Activated naive CD4-positive, alpha-beta T cell treated with anti-CD3 and anti-CD28 coated beads, Interleukin-2, amount 10 ng/mL, durations not matched to agents 7 days and 5 days (primary cell): ENCODE measurements around the gene SLC16A8.
"Not testable (repeated sequence)": the region's sequence is repeated elsewhere in the genome, so short reads cannot be mapped to it uniquely, and the experiment has no call there.

Experiments used
- CTCF ChIA-PET: fragments of 350-600 bp; sonication (Branson Sonifier 250); formaldehyde crosslinking; loops from one replicate; lab custom pipeline; 2021; ENCODE audit warnings: antibody characterized with exemption; lab: Charles Lee
- DNase-seq: peaks from one replicate; pipeline ENCODE4 v3.0.0-alpha.2; 2020
- H3K27ac Mint-ChIP-seq: one replicate; pipeline ENCODE4 v1.8.0; 2021; ENCODE audit warnings: mild to moderate bottlenecking, moderate library complexity, mixed read lengths
- H3K27me3 Mint-ChIP-seq: one replicate; pipeline ENCODE4 v1.8.0; 2021; ENCODE audit warnings: mild to moderate bottlenecking, mixed read lengths
- H3K36me3 Mint-ChIP-seq: one replicate; pipeline ENCODE4 v1.8.0; 2021; ENCODE audit warnings: mixed read lengths
- H3K4me1 Mint-ChIP-seq: one replicate; pipeline ENCODE4 v1.8.0; 2021; ENCODE audit warnings: mixed read lengths
- H3K4me3 Mint-ChIP-seq: one replicate; pipeline ENCODE4 v1.8.0; 2021; ENCODE audit warnings: mild to moderate bottlenecking, moderate library complexity, mixed read lengths
- H3K9me3 Mint-ChIP-seq: one replicate; pipeline ENCODE4 v1.8.0; 2021; ENCODE audit warnings: mixed read lengths

The SLC16A8 gene

DNA sequence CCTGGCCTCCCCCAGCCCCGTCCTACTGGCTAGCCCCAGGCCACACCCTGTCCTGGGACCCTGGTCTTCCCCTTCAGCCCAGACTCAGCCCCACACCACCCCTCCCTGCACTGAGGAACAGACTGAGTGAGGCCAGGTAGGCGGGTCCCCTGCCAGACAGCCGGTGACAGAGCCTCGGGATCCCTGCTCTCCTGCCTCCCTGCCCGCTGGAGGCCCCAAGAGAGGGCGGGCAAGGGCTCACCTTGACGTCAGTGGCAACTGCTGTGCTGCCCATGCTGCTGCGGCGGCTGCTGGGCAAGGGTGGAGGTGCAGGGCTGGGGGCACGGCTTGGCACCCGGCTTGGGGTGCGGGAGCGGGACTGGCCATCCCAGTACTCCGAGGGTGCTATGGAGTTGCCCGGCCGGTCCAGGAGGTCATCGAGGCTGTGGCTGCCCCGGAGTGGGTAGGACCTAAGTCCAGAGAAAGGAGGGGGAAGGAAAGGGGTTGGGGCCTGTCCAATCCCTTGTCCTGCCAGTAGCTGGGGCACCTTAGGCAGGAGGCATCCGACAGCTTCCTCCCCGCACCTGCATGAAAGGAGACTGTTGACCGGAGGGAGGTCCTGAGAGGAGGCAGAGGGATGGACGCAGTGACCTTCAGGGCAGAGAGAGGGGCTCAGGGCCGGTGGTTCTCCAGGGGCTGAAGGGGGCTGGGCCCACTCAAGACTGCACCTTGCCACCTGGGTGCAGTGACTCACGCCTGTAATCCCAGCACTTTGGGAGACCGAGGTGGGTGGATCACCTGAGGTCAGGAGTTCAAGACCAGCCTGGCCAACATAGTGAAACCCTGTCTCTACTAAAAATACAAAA lies 2.2 kb upstream of the SLC16A8 start:
- Mint-ChIP-seq H3K9me3 (no peaks in the 10 kb centered on the region), H3K4me1 (no peaks in the 10 kb centered on the region), H3K27ac (no peak overlapping the region), H3K4me3 (no peak overlapping the region), H3K27me3 (peaks cover 67% of the 10 kb centered on the region), H3K36me3 (no peaks in the 10 kb centered on the region)
- DNase-seq = no peak
- CTCF ChIA-PET = no interaction called here

DNA sequence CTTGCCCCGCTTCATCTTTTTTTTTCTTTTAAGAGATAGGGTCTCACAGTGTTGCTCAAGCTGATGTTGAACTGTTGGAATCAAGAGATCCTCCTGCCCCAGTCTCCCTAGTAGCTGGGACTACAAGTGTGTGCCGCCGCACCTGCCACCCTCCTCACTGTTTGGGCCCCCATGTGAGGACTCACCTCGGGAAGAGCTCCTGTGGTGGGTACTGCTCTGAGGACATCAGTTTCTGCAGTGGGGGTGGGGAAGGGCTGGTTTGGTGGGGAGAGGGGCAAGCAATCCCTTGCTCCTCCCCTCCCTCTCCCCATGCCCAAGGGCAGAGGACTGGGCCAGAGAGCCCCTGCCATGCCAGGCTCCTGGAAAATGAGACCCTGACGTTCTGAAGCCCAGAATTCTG lies 1.5 kb upstream of the SLC16A8 start:
- H3K27me3 Mint-ChIP-seq = peaks cover 68% of the 10 kb centered on the region
- H3K9me3 Mint-ChIP-seq = no peaks in the 10 kb centered on the region
- DNase-seq = no peak
- CTCF ChIA-PET = no interaction called here
- no peak overlapping the region for H3K4me3 Mint-ChIP-seq
- H3K36me3 Mint-ChIP-seq = no peaks in the 10 kb centered on the region
- no peak overlapping the region for H3K27ac Mint-ChIP-seq
- no peaks in the 10 kb centered on the region for H3K4me1 Mint-ChIP-seq

DNA sequence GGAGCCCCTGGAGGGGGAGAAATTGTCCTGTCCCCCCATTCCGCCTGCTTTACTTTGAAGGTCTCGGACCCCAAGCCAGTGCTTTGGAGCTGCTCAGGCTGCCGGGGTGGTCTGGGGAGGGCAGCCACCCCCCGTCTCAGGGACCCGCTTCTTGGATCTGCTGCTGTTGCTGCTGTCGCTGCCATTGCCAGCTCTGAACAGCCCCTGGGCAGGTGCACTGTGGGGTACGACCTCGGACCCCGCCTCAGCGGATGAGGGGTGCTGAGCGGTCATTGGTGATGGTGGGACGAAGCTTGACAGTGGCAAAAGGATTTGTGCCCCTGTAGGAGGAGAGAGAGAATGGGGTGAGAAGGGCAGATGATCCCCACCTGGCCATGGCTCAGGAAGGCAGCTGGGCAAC lies 1.1 kb upstream of the SLC16A8 start:
- Mint-ChIP-seq H3K36me3 (no peaks in the 10 kb centered on the region), H3K9me3 (no peaks in the 10 kb centered on the region), H3K4me3 (no peak overlapping the region), H3K4me1 (no peaks in the 10 kb centered on the region), H3K27me3 (peaks cover 69% of the 10 kb centered on the region), H3K27ac (no peak overlapping the region)
- DNase-seq = no peak
- CTCF ChIA-PET = no interaction called here

DNA sequence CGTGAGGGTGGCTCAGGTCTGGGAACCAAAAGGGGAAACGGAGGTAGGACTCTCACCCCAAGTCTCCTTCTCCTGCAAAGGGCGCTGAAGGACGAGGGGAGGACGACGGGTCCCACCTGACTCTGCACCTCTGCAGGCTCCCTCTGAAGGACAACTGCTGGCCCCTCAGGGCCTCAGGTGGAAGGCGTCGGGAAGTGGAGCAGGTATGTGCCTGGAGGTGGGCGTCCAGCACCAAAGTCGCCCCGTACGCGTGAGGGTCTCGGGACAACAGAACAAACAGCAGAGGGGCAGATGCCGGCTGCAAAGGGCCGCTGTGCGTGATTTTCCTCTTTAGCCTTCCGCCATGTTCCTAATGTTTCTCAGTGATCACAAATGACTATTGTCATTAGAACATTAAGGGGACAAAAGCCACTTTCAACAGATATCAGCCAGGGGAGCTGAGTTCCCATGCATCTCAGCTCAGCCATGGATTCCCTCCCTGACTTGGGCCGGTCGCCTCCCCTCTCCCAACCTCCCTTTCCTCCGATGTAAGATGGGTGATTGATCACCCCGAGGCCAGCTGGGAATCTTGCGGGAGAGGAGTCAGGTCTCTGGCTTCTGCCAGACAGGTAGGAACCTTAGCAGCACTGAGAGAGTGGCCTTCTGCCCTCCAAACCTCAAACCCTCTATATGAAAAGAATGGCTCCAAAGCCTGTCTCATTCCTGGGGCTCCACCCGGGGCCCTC lies 836 bp downstream of the SLC16A8 start:
- no peaks in the 10 kb centered on the region for H3K9me3 Mint-ChIP-seq
- CTCF ChIA-PET = no interaction called here
- no peak for DNase-seq
- H3K4me3 Mint-ChIP-seq = no peak overlapping the region
- no peak overlapping the region for H3K27ac Mint-ChIP-seq
- no peaks in the 10 kb centered on the region for H3K4me1 Mint-ChIP-seq
- peaks cover 74% of the 10 kb centered on the region for H3K27me3 Mint-ChIP-seq
- H3K36me3 Mint-ChIP-seq = no peaks in the 10 kb centered on the region

DNA sequence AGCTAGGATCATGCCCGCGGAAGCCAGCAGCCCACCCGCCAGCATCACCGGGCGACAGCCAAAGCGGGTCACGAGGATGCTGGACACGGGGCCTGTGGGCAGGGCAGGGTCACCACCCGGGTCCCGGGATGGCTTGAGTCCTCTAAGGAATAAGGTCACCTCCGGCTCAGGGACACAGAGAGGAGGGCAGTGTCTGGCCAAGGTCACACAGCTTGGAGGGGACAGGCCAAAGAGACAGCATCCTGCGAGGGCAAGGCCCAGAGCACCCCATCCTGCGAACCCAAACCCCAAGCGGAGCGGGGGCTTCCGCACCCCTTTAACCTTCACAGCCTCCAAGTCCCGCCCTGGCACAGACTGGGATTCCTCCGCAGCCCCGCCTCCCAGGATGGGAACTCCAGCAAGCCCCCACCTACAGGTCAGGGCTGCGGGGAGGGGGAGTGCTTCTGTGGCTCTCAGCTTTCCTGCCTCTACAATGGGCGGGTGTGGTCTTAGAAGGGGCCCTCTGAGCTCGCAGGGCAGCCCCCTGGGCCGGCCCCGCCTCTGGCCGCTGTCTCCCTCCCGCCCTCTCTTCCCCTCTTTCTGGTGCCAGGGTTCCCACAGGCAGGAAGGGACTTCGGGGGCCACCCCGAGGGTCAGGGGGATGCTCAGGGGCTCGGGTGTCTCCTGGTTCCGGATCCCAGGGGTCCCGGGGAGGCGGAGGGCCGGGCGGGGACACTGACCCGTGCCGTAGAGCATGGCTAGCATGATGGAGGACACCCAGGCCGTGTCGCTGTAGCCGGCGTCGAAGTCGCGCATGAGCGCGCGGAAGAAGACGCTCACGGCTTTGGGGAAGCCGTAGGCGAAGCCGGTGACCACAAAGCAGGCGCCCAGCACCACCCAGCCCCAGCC lies 1.8 kb downstream of the SLC16A8 start:
- Mint-ChIP-seq H3K27ac (no peak overlapping the region), H3K4me3 (no peak overlapping the region), H3K4me1 (no peaks in the 10 kb centered on the region), H3K27me3 (peaks cover 70% of the 10 kb centered on the region), H3K9me3 (no peaks in the 10 kb centered on the region), H3K36me3 (no peaks in the 10 kb centered on the region)
- CTCF ChIA-PET = no interaction called here
- DNase-seq = no peak

DNA sequence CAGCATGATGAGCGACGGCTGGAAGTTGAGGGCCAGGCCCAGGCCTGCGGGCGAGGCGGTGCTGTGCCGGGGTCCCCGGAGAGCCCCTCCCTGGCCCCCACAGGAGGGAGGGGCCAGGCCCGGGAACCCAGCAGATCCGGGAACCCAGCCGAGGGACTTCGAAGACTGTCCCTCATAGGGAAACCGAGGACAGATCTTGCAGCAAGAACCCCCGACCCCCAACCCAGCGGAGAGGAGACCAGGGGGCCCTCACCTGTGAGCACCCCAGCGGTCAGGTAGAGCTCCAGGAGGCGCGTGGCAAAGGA lies 2.4 kb downstream of the SLC16A8 start:
- no peak for DNase-seq
- Mint-ChIP-seq H3K27ac (no peak overlapping the region), H3K36me3 (no peaks in the 10 kb centered on the region), H3K4me1 (no peaks in the 10 kb centered on the region), H3K4me3 (no peak overlapping the region), H3K9me3 (no peaks in the 10 kb centered on the region), H3K27me3 (peaks cover 70% of the 10 kb centered on the region)
- CTCF ChIA-PET = no interaction called here

DNA sequence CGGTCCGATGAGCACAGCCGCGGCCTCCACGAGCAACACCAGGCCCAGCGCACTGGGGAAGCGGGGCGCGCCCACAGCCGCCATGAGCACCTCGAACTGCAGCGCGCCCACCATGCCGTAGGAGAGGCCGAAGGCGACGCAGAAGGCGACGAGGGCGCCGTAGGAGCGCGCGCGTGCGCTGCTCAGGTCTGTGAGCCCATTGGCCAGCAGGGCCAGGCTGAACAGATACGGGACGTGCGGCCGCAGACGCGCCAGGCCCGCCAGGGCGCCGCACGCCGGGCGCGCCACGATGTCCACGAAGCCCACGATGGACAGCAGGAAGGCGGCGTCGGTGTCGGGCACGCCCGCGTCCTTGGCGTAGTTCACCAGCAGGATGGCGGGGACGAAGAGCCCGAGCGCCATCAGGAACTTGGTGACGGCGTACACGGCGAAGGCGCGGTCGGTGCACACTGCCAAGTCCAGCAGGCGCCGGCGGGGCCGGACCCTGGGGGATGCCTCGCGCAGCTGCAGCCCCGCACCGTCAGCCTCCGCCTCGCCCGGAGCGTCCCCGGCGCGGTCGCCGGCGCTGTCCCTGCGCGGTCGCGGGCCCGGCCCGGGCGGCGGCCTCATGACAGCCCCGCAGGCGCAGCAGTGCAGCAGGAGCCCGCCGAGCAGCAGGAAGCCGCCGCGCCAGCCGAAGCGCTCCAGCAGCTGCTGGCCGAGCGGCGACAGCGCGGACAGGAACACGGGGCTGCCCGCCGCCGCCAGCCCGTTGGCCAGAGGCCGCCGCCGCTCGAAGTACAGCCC lies 2.9 kb downstream of the SLC16A8 start:
- CTCF ChIA-PET = no interaction called here
- Mint-ChIP-seq H3K4me1 (no peaks in the 10 kb centered on the region), H3K27me3 (peaks cover 70% of the 10 kb centered on the region), H3K36me3 (no peaks in the 10 kb centered on the region), H3K4me3 (no peak overlapping the region), H3K27ac (no peak overlapping the region), H3K9me3 (no peaks in the 10 kb centered on the region)
- DNase-seq = peak; percentile 29

DNA sequence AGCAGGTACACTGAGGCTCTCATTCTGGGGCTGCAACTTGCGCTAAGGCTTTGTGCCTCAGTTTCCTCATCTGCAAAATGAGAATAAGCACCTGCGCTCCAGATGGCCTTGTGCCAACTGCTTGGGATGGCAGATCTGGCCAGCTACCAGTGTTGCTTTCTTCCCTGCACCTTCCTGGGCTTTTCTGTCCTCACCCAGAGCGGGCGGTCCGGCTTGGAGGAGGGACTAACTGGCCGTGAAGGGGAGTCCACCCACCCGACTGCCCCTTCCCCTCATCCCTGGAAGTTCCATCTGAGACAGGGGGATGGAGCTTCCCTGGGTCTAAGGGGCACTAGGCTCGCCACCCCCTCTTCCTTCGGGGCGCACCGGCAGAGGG lies 3.5 kb downstream of the SLC16A8 start:
- DNase-seq = no peak
- no peaks in the 10 kb centered on the region for H3K9me3 Mint-ChIP-seq
- H3K27me3 Mint-ChIP-seq = peaks cover 67% of the 10 kb centered on the region
- CTCF ChIA-PET = no interaction called here
- H3K27ac Mint-ChIP-seq = no peak overlapping the region
- H3K4me1 Mint-ChIP-seq = no peaks in the 10 kb centered on the region
- no peaks in the 10 kb centered on the region for H3K36me3 Mint-ChIP-seq
- no peak overlapping the region for H3K4me3 Mint-ChIP-seq

DNA sequence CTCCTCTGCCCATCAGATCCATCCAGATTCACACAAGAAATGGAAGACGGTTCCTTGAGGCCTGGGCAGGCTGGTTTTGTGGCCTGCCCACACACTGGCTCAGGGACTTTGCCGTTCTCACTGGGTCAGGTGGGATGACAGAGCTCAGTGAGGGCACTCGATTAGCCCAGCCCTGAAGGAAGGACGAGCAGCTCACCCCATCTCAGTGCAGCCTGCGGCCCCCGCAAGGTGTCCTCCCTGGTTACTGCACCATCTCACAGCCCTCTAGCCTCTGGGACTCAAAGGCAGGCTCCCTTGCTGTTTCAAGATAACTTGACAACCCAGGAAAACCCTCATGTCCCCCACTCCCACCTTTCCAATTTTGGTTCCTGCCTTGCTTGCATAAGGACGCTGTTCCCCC lies 4.2 kb downstream of the SLC16A8 start:
- Mint-ChIP-seq H3K27me3 (peaks cover 60% of the 10 kb centered on the region), H3K27ac (no peak overlapping the region), H3K36me3 (no peaks in the 10 kb centered on the region), H3K9me3 (no peaks in the 10 kb centered on the region), H3K4me3 (no peak overlapping the region), H3K4me1 (no peaks in the 10 kb centered on the region)
- CTCF ChIA-PET = no interaction called here
- DNase-seq = no peak

DNA sequence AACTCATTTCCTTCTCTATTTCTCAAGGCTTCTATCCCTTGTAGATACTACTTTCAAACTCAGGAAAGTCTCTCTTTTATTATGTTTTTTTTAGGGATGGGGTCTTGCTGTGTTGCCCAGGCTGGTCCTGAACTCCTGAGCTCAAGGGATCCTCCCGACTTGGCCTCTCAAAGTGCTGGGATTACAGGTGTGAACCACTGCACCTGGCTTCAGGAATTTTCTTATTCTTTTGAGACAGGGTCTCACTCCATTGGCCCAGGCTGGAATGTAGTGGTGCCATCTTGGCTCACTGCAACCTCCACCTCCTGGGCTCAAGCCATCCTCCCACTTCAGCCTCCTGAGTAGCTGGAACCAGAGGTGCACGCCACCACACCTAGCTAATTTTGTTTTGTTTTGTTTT lies 4.8 kb downstream of the SLC16A8 start:
- DNase-seq, H3K27ac Mint-ChIP-seq, CTCF ChIA-PET, H3K4me1 Mint-ChIP-seq, H3K4me3 Mint-ChIP-seq, H3K36me3 Mint-ChIP-seq, H3K9me3 Mint-ChIP-seq: not testable (repeated sequence)
- peaks cover 54% of the 10 kb centered on the region for H3K27me3 Mint-ChIP-seq

DNA sequence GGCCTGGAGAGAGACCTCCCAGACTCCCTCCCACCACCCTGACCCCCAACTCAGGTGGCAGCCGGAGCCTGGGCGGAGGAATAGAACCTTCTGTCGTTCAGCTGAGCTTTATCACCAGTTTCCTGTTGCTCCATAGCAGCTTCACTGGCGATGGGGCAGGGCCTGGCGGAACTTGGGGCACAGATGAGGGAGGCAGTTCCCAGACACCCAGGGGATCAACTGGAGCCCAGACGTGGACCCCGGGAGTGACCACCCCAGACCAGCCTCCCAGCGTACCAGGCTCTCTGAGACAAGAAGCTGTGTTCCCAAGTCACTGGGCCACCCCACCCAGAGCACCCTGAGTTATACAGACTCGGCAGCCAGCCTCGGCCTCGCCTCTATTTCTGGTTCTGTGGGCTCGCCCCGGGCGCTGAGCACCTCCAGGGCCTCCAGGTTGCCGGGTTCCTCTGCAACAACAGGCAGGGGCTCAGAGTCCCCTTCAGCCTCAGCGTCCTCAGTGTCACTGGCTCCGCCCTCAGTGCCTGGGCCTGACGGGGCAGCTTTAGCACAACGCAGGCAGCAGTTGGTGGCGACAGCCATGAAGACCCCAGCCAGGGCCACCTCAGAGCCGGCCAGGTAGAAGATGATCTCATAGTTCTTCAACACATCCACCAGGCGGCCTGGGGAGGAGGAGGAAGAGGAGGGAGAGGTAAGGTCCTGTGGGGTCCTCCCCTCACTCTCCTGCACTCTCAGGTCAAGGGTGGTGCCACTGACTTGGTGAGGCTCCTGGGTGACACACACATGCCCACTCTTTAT lies 5.7 kb downstream of the SLC16A8 start:
- H3K27ac Mint-ChIP-seq = no peak overlapping the region
- H3K36me3 Mint-ChIP-seq = no peaks in the 10 kb centered on the region
- CTCF ChIA-PET = no interaction called here
- H3K9me3 Mint-ChIP-seq = no peaks in the 10 kb centered on the region
- H3K4me1 Mint-ChIP-seq = no peaks in the 10 kb centered on the region
- no peak for DNase-seq
- H3K4me3 Mint-ChIP-seq = no peak overlapping the region
- peaks cover 45% of the 10 kb centered on the region for H3K27me3 Mint-ChIP-seq

DNA sequence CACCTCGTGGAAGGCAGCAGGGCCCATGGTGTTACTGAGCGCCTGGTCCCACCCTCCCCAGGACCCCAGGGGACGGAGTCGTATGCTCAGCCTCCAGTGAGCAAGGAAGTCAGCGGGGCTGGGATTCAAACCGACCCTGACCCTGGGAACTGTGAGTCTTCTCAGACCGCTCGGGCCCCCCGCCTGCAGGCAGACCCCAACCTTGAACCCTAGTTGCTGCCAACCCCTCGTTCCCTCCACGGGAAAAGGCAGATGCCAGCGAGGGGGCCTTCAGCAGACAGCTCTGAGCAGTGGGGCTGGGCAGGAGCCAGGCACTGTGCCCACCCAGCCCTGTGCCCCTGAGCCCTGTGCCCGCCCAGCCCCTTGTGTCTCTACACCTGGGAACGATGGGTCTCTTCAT lies 6.4 kb downstream of the SLC16A8 start:
- DNase-seq = no peak
- H3K27me3 Mint-ChIP-seq = peaks cover 38% of the 10 kb centered on the region
- no peaks in the 10 kb centered on the region for H3K4me1 Mint-ChIP-seq
- CTCF ChIA-PET = no interaction called here
- no peaks in the 10 kb centered on the region for H3K36me3 Mint-ChIP-seq
- no peak overlapping the region for H3K4me3 Mint-ChIP-seq
- H3K9me3 Mint-ChIP-seq = no peaks in the 10 kb centered on the region
- H3K27ac Mint-ChIP-seq = no peak overlapping the region

DNA sequence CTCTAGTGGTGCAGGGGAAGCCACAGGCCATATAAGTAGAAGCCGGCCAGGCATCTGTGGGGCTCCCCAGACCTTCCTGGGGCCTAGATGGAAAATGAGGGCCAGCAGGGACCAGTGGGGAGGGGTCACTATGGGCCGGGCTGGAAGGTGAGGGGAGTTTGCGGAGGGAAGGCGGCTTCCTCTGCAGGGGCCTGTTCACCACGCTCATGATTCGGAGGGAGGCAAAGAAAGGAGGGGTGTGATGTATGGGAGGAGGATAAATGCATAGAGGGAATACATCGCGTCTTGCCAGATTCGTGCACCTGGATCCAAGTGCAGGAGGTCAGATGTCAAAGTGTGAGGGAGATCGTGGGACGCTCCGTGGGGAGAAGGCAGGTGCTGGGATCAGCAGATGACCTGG lies 6.9 kb downstream of the SLC16A8 start:
- DNase-seq = no peak
- Mint-ChIP-seq H3K9me3 (no peaks in the 10 kb centered on the region), H3K36me3 (no peaks in the 10 kb centered on the region), H3K4me3 (no peak overlapping the region), H3K27me3 (peaks cover 33% of the 10 kb centered on the region), H3K4me1 (no peaks in the 10 kb centered on the region), H3K27ac (no peak overlapping the region)
- CTCF ChIA-PET = no interaction called here
